Cardiac muscle cell (in vitro differentiated cells and primary cell): ENCODE measurements around the gene PRKCA. TPM values are rescaled to one million over a fixed set of nuclear protein-coding genes. Genes with fewer than 3 reads are reported as not detected.

Source experiments
- DNase-seq, 2 donors: peaks; one replicate each; pipeline versions ENCODE4 v3.0.0 to v3.0.0-alpha.2; 2010 to 2017; ENCODE audit warnings: low read depth in 1 of 2, low spot score in 1 of 2
- H3K27ac ChIP-seq: fragments of 200-600 bp; sonication (generic); 2 replicates; pipeline ENCODE4 v1.5.1; 2016
- H3K27me3 ChIP-seq: fragments of 200-600 bp; sonication (generic); 2 replicates; pipeline ENCODE4 v1.6.0; 2016; ENCODE audit warnings: control low read depth
- H3K36me3 ChIP-seq: fragments of 200-600 bp; sonication (generic); 2 replicates; pipeline ENCODE4 v1.5.1; 2016; ENCODE audit warnings: control low read depth
- H3K4me1 ChIP-seq: fragments of 200-600 bp; sonication (generic); 2 replicates; pipeline ENCODE4 v1.8.1; 2017; ENCODE audit warnings: low read depth, mild to moderate bottlenecking, mixed run types
- H3K4me3 ChIP-seq: fragments of 200-600 bp; sonication (generic); 2 replicates; pipeline ENCODE4 v1.5.1; 2016; ENCODE audit warnings: mild to moderate bottlenecking
- H3K9me3 ChIP-seq: fragments of 200-600 bp; sonication (generic); 2 replicates; pipeline ENCODE4 v1.5.1; 2017; ENCODE audit warnings: low read depth, mild to moderate bottlenecking, control low read depth
- polyA plus RNA-seq: library from polyadenylated mRNA; unstranded; fragments of >200 nt; fragmentation: Nextera tagmentation; extraction: Ambion mirVana; gene quantifications from 2 replicates; pipeline ENCODE4 v1.2.1, GENCODE V29; 2016
- total RNA-seq: library from RNA; depleted of rRNA; stranded (reverse); fragments of >200 nt; gene quantifications from 2 replicates; pipeline ENCODE4 v1.2.3, GENCODE V29; 2016
- TF ChIP-seq, protein P1 (sequence below): IDR thresholded peaks from 2 replicates; pipeline ENCODE4 v1.5.1; 2012; ENCODE audit warnings: low read depth, mild to moderate bottlenecking, low read length

PRKCA gene
- total and polyA plus RNA-seq, 2 experiments from 2014 or later: 3.1 to 10.3 TPM

DNA sequence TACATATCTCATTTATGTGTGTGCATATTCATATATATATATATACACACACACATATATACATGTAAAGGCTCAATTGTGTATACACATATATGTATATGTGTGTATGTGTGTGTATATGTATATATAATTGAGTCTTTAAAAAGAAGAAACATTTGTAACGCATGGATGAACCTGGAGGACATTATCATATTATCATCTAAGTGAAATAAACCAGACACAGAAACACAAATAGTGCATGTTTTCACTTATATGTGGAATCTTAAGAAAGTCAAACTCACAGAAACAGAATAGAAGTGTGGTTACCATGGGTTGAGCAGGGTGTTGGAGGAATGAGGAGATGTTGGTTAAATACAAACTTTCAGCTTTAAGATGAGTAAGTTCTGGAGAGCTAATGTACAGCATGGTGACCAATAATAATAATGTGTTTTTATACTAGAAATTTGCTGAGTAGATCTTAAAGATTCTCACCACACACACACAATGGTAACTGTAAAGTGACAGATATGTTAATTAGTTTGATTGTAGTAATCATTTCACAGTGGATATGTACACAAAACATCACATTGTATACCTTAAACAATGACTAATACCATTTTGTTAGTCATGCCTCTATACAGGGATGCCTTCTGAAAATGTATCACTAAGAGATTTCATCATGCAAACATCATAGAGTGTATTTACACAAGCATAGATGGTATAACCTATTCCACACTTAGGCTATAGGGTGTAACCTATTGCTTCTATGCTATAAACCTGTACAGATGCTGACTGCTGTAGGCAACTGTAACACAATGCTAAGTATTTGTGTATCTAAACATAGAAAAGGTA, 399.9 kb downstream of the PRKCA start:
- H3K4me3 ChIP-seq: no peak overlapping the region
- no peaks in the 10 kb centered on the region for H3K27me3 ChIP-seq
- peaks cover 19% of the 10 kb centered on the region for H3K4me1 ChIP-seq
- TF ChIP-seq, protein P1, sequence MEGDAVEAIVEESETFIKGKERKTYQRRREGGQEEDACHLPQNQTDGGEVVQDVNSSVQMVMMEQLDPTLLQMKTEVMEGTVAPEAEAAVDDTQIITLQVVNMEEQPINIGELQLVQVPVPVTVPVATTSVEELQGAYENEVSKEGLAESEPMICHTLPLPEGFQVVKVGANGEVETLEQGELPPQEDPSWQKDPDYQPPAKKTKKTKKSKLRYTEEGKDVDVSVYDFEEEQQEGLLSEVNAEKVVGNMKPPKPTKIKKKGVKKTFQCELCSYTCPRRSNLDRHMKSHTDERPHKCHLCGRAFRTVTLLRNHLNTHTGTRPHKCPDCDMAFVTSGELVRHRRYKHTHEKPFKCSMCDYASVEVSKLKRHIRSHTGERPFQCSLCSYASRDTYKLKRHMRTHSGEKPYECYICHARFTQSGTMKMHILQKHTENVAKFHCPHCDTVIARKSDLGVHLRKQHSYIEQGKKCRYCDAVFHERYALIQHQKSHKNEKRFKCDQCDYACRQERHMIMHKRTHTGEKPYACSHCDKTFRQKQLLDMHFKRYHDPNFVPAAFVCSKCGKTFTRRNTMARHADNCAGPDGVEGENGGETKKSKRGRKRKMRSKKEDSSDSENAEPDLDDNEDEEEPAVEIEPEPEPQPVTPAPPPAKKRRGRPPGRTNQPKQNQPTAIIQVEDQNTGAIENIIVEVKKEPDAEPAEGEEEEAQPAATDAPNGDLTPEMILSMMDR: no peak
- no peaks in the 10 kb centered on the region for H3K9me3 ChIP-seq
- H3K27ac ChIP-seq: no peak overlapping the region
- H3K36me3 ChIP-seq: no peaks in the 10 kb centered on the region
- no peak for DNase-seq

DNA sequence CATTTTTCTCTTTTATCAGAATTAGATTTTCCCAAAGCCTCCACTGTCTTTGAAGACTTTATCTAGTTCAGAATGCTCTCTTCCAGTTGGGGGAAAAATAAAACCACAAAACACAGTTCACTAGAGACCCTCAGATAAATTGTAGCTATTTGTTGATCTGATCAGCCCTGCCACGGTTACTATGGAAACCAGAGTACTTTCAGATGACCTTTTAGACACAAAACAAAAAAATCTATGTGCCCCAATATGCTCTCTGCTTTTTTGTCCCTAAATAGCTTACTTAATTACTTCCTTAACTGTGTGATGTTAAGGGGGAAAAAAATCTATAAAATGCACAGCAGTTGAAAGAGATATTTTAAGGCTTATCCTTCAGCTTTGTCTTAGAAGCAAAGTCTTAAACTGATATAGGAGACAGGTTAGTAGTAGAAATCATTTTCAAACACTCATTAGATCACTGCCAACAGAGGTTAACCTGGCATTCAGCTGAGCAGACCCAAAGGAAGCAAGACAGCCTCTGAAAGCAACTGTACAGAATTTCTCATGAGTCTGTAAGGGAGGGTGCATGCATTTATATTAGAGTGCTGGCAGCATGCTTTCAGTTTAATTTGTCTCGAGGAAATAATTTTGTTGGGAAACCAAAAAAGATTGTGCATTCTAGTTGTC, 402.6 kb downstream of the PRKCA start:
- no peak for DNase-seq
- TF ChIP-seq, protein P1: no peak
- no peaks in the 10 kb centered on the region for H3K9me3 ChIP-seq
- no peak overlapping the region for H3K27ac ChIP-seq
- no peaks in the 10 kb centered on the region for H3K36me3 ChIP-seq
- H3K4me1 ChIP-seq: peaks cover 19% of the 10 kb centered on the region
- H3K27me3 ChIP-seq: no peaks in the 10 kb centered on the region
- no peak overlapping the region for H3K4me3 ChIP-seq

DNA sequence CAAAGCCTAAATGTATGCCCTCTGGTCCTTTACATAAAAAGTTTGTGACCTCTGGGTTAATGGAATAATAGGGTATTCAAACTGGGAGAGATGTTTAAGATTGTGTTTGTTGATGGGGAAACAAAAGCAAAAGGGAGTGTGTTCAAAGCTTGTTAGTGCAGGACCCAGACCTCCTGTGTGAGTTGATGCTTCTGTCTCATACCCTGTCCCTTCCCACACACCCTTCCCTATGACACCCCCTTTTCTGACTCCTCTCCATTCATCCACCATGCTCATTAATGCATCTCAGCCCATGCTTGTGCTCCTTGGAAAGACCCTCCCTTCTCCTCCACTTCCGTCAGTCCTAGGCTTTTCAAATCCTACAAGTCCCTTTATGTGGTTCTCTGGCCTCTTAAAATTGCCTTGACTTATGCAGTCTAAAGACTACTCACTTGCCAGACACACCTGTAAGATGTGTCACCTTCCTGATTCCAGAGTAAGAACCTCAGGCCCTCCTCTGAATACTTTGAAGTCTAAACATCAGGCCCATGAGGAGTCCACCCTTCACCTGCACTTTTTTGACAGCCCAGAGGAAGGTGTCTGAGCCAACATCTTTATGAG, 404.5 kb downstream of the PRKCA start:
- H3K27ac ChIP-seq: no peak overlapping the region

DNA sequence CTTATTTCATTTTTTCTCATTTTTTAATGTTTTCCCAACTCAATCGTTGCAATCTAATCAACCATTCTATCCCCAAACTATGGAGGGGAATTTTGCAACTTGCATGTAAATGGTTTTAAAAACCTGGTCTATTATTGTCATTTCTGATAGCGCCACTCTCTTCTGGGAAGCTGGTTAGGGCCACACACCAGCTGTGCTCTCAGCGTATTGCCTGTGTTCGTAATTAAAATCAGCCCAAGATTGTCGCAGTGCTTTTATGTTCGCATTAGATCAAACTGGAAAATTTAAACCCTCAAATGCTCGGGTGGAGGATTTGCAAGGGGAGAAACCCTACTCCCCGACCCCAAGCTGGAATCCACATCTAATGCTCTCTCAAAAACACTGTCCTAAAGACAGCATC, 409.0 kb downstream of the PRKCA start:
- Histone ChIP-seq H3K36me3 (no peaks in the 10 kb centered on the region), H3K27ac (no peak overlapping the region), H3K9me3 (no peaks in the 10 kb centered on the region)

More for the DNA sequence above, 404.5 kb downstream of the PRKCA start:
- Histone ChIP-seq H3K27me3 (no peaks in the 10 kb centered on the region), H3K9me3 (no peaks in the 10 kb centered on the region), H3K4me1 (peaks cover 27% of the 10 kb centered on the region), H3K4me3 (no peak overlapping the region), H3K36me3 (no peaks in the 10 kb centered on the region)
- TF ChIP-seq, protein P1: no peak
- DNase-seq: no peak

DNA sequence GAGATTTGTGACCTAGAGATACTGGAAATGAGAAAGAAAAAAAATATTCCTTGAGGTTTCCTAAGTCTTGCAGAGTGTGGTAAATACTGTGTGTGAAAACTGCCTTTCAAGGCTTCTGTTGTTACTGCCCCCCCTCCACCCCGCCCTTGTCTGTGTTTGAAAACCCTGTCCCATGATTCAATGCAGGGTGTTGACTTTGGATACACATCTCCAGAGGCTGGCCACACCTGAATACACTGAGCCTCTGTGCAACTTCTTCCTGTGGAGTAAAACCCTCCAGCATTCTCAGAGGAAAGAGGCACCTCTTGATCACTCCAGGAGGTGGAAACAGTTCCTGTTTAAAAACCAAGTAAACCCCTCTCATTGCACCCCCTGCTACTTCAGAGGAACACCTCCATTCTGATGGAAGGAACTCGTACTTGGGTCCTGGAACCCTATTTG, 409.5 kb downstream of the PRKCA start:
- Histone ChIP-seq H3K4me1 (peaks cover 41% of the 10 kb centered on the region), H3K9me3 (no peaks in the 10 kb centered on the region), H3K4me3 (no peak overlapping the region), H3K27ac (peak overlapping the region; percentile 53), H3K27me3 (no peaks in the 10 kb centered on the region), H3K36me3 (no peaks in the 10 kb centered on the region)
- DNase-seq: peak in 1 of 2 donors; percentile 10
- TF ChIP-seq, protein P1: no peak

More for the DNA sequence above, 409.0 kb downstream of the PRKCA start:
- DNase-seq: no peak
- Histone ChIP-seq H3K4me3 (no peak overlapping the region), H3K27me3 (no peaks in the 10 kb centered on the region), H3K4me1 (peaks cover 41% of the 10 kb centered on the region)
- TF ChIP-seq, protein P1: no peak
